WTC11 (cell line): ENCODE results near the gene C17orf100. TPM values are rescaled to one million over a fixed set of nuclear protein-coding genes. Genes with fewer than 3 reads are reported as not detected.

Experiments
- ATAC-seq: fragments of 200-7000 bp; cut with Tn5 transposase; 2 replicates; pipeline ENCODE4 v1.10.0; 2021; ENCODE audit warnings: mild to moderate bottlenecking, moderate library complexity
- Bru-seq: library from RNA; stranded (reverse); fragments of 400-500 nt; gene quantifications from one replicate; lab custom pipeline; 2021; lab: Mats Ljungman, UMichigan
- CTCF ChIA-PET: fragments of 300-600 bp; sonication (Branson Sonifier 250); formaldehyde crosslinking; loops from one replicate; lab custom pipeline; 2021; ENCODE audit warnings: antibody characterized with exemption; lab: Charles Lee
- POLR2A ChIA-PET: fragments of 350-600 bp; sonication (Branson Sonifier 250); formaldehyde crosslinking; loops from one replicate; lab custom pipeline; 2021; ENCODE audit warnings: antibody characterized with exemption; lab: Charles Lee
- DNase-seq: peaks from one replicate; pipeline ENCODE4 v3.0.0; 2021; ENCODE audit warnings: low spot score
- H3K27ac Mint-ChIP-seq: 2 replicates; pipeline ENCODE4 v1.8.0; 2021; ENCODE audit warnings: mixed read lengths
- H3K27me3 Mint-ChIP-seq: 2 replicates; pipeline ENCODE4 v1.8.0; 2021; ENCODE audit warnings: low read depth, mild to moderate bottlenecking, moderate library complexity, mixed read lengths
- H3K36me3 Mint-ChIP-seq: 2 replicates; pipeline ENCODE4 v1.8.0; 2021; ENCODE audit warnings: mixed read lengths
- H3K4me1 Mint-ChIP-seq: 2 replicates; pipeline ENCODE4 v1.8.0; 2022; ENCODE audit warnings: mixed read lengths
- H3K4me3 Mint-ChIP-seq: 2 replicates; pipeline ENCODE4 v1.8.0; 2021; ENCODE audit warnings: mild to moderate bottlenecking, moderate library complexity, mixed read lengths
- H3K9me3 Mint-ChIP-seq: 2 replicates; pipeline ENCODE4 v1.8.0; 2021; ENCODE audit warnings: mixed read lengths
- ARID4B ChIP-seq: sonication (generic); formaldehyde crosslinking; IDR thresholded peaks from 2 replicates; pipeline ENCODE4 v1.8.0; 2023; ENCODE audit warnings: missing genetic modification reagents, mild to moderate bottlenecking, borderline replicate concordance
- ATF2 ChIP-seq: sonication (generic); formaldehyde crosslinking; IDR thresholded peaks from 2 replicates; pipeline ENCODE4 v1.8.1; 2022; ENCODE audit warnings: low read depth, missing genetic modification reagents, borderline replicate concordance
- FOXK1 ChIP-seq: sonication (generic); formaldehyde crosslinking; IDR thresholded peaks from 2 replicates; pipeline ENCODE4 v1.8.0; 2022; ENCODE audit warnings: mild to moderate bottlenecking, moderate library complexity, missing genetic modification reagents
- IRF1 ChIP-seq: sonication (generic); formaldehyde crosslinking; IDR thresholded peaks from 2 replicates; pipeline ENCODE4 v1.8.0; 2023; ENCODE audit warnings: missing genetic modification reagents
- KAT7 ChIP-seq: sonication (generic); formaldehyde crosslinking; IDR thresholded peaks from 2 replicates; pipeline ENCODE4 v1.8.1; 2023; ENCODE audit warnings: missing genetic modification reagents, mild to moderate bottlenecking, borderline replicate concordance
- NR2C2 ChIP-seq: sonication (generic); formaldehyde crosslinking; IDR thresholded peaks from 2 replicates; pipeline ENCODE4 v1.8.0; 2022; ENCODE audit warnings: mild to moderate bottlenecking, missing genetic modification reagents
- PREB ChIP-seq: sonication (generic); formaldehyde crosslinking; IDR thresholded peaks from 2 replicates; pipeline ENCODE4 v1.8.1; 2022; ENCODE audit warnings: mild to moderate bottlenecking, missing genetic modification reagents, moderate library complexity, borderline replicate concordance
- SP1 ChIP-seq: sonication (generic); formaldehyde crosslinking; conservative IDR thresholded peaks from 2 replicates; pipeline ENCODE4 v1.8.1; 2022; ENCODE audit warnings: missing genetic modification reagents
- TEAD1 ChIP-seq: sonication (generic); formaldehyde crosslinking; IDR thresholded peaks from 2 replicates; pipeline ENCODE4 v1.8.0; 2022; ENCODE audit warnings: mild to moderate bottlenecking, missing genetic modification reagents
- USF2 ChIP-seq: sonication (generic); formaldehyde crosslinking; IDR thresholded peaks from 2 replicates; pipeline ENCODE4 v1.8.1; 2023; ENCODE audit warnings: mild to moderate bottlenecking, missing genetic modification reagents, moderate library complexity
- ZNF138 ChIP-seq: sonication (generic); formaldehyde crosslinking; conservative IDR thresholded peaks from 2 replicates; pipeline ENCODE4 v1.8.1; 2022; ENCODE audit warnings: mild to moderate bottlenecking, moderate library complexity, missing genetic modification reagents
- ZNF219 ChIP-seq: sonication (generic); formaldehyde crosslinking; IDR thresholded peaks from 2 replicates; pipeline ENCODE4 v1.8.0; 2023; ENCODE audit warnings: missing genetic modification reagents, mild to moderate bottlenecking, borderline replicate concordance
- long read RNA-seq, 3 experiments: library from RNA in 1 of 3; library from capped mRNA in 1 of 3; library from polyadenylated mRNA in 1 of 3; unstranded in 2 of 3; stranded (forward) in 1 of 3; transcript quantifications; one replicate each; pipeline ENCODE4 v2.0.0, GENCODE V29; 2021
- total RNA-seq: library from RNA; stranded (reverse); gene quantifications from 3 replicates; pipeline ENCODE4 v1.2.3, GENCODE V29; 2021

The C17orf100 gene
- total RNA-seq (2.3 to 2.7 TPM (median 2.6 TPM) in 3 replicates), Bru-seq, nascent RNA (percentile 78 among the genes with signal in this experiment)
- long read RNA-seq, experiment 1, transcript C17orf100-201 (1 exons, 1,756 nt): major isoform, 9 of 10 reads
- long read RNA-seq, experiment 1, partial matches to known transcripts: 0 of 10 reads
- long read RNA-seq, experiment 1, other reads (novel, unspliced or antisense): 1 of 10 reads
- long read RNA-seq, experiment 2, transcript C17orf100-201 (1 exons, 1,756 nt): major isoform, 5 of 5 reads
- long read RNA-seq, experiment 2, partial matches to known transcripts: 0 of 5 reads
- long read RNA-seq, experiment 2, other reads (novel, unspliced or antisense): 0 of 5 reads
- long read RNA-seq, experiment 3, partial matches to known transcripts: 0 of 2 reads
- long read RNA-seq, experiment 3, other reads (novel, unspliced or antisense): 0 of 2 reads

GRCh38 chr17:6651354-6651918 is at the start of gene C17orf100, which contains the start of gene MED31:
TSS of gene C17orf100 (plus strand) at chr17:6651762. CDS start at chr17:6651914, 152 bp downstream.
TSS of gene MED31 (minus strand) at chr17:6651605. CDS start at chr17:6651528, 77 bp downstream.
- Mint-ChIP-seq H3K36me3 (peaks cover 22% of the 10 kb centered on the region), H3K9me3 (no peaks in the 10 kb centered on the region), H3K4me3 (peak within 1 kb of the TSS; percentile 99)
- CTCF ChIA-PET: interaction anchor here (1.0 to 1.4 kb wide), 3 partner anchors 11 to 179 kb away, joined by 3 to 4 read pairs (median 4); partner anchors contain the start of gene KIAA0753
- POLR2A ChIA-PET: interaction anchor here (1.0 kb wide), 1 partner anchor 207 kb away, joined by 3 read pairs; the partner anchor contains the start of gene PIMREG
- TF ChIP-seq FOXK1 (CRISPR knock-in tag) (peak; percentile 36; the same call in 1 of the 2 replicates), NR2C2 (CRISPR knock-in tag) (no peak), ZNF138 (CRISPR knock-in tag) (0 out of 2 replicates have a peak, but pooled peaks have one; percentile 27), SP1 (CRISPR knock-in tag) (peak; percentile 97), ZNF219 (CRISPR knock-in tag) (0 out of 2 replicates have a peak, but pooled peaks have one; percentile 23)
- TF ChIP-seq, all 79 proteins: peak for 4
- Mint-ChIP-seq H3K27me3 (peaks cover 35% of the 10 kb centered on the region), H3K4me1 (peaks cover 50% of the 10 kb centered on the region), H3K27ac (peak within 1 kb of the TSS; percentile 96)
- DNase-seq: peak; percentile 94
- ATAC-seq: peak; percentile 79

- no peak for ATAC-seq
- no peak overlapping the region for H3K27ac Mint-ChIP-seq
- TF ChIP-seq USF2 (CRISPR knock-in tag): no peak
- TF ChIP-seq KAT7 (CRISPR knock-in tag): no peak
- no peak for TF ChIP-seq SP1 (CRISPR knock-in tag)
- TF ChIP-seq ARID4B (CRISPR knock-in tag): no peak
- TF ChIP-seq IRF1 (CRISPR knock-in tag): no peak
- TF ChIP-seq PREB: no peak
- TF ChIP-seq TEAD1 (CRISPR knock-in tag): no peak
- TF ChIP-seq FOXK1 (CRISPR knock-in tag): no peak
- TF ChIP-seq ATF2 (CRISPR knock-in tag): no peak
- no peaks in the 10 kb centered on the region for H3K4me1 Mint-ChIP-seq
- ChIA-PET CTCF (no interaction called here), POLR2A (no interaction called here)
- DNase-seq: no peak
- H3K36me3 Mint-ChIP-seq: peaks cover 25% of the 10 kb centered on the region
- no peaks in the 10 kb centered on the region for H3K27me3 Mint-ChIP-seq
- H3K4me3 Mint-ChIP-seq: no peak overlapping the region
- H3K9me3 Mint-ChIP-seq: no peaks in the 10 kb centered on the region
These were observed 49.4 kb upstream of the C17orf100 start for GRCh38 chr17:6602141-6602540.
